HG03095 (cell line): Measurements from ENCODE around the gene CARMIL1.

Source experiments
- ATAC-seq: cut with Tn5 transposase; IDR thresholded peaks from one replicate; pipeline ENCODE4 v1.9.1; 2021; ENCODE audit warnings: moderate library complexity; ENCODE audit not compliant: unreplicated experiment

Gene CARMIL1

DNA sequence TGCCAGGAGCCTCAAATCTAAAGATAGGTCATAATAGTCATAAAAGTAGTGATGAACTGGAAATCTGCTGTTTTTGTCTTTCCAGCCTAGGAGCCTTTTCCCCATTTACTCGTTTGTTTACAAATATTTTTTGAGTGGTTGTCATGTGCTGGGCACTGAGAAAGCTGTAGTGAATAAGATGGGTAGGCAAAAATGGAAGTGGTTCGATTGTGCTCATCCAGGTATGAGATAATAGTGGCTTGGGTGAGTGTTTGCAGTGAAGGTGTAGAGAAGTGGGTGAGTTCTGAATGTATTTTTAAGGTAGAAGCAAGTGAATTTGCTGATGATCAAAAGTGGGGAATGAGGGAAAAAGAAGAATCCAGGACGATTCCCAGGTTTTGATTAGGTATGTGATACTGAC, 53.0 kb downstream of the CARMIL1 start:
- ATAC-seq: no peak

DNA sequence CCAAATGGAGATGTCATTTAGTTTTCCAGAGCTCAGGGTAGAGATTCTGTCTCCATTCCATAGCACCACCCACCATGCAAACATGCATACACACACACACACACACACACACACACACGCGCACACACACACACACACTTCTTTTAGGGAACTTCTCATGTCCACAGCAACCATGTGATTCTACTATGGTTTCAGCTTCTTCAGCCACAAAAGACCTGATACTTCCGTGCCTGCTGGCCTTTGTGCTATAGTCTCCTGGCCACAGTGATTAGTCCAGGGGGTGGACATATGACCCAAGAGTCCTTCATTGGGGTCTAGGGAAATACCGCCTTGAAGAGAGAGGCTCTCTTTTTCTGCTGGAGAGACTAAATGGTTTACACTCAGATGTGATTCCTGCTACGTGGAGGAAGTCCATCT, 53.5 kb downstream of the CARMIL1 start:
- no peak for ATAC-seq

- no peak for ATAC-seq
Observed at GRCh38 chr6:25333471-25333870, 54.3 kb downstream of the CARMIL1 start.

- ATAC-seq: peak; percentile 62
Observed at GRCh38 chr6:25334793-25335192, 55.6 kb downstream of the CARMIL1 start.

- ATAC-seq: no peak
Observed at GRCh38 chr6:25336996-25337395, 57.8 kb downstream of the CARMIL1 start.

- no peak for ATAC-seq
Observed at GRCh38 chr6:25337431-25337830, 58.3 kb downstream of the CARMIL1 start.

- no peak for ATAC-seq
Observed at GRCh38 chr6:25340431-25341202, 61.4 kb downstream of the CARMIL1 start.

DNA sequence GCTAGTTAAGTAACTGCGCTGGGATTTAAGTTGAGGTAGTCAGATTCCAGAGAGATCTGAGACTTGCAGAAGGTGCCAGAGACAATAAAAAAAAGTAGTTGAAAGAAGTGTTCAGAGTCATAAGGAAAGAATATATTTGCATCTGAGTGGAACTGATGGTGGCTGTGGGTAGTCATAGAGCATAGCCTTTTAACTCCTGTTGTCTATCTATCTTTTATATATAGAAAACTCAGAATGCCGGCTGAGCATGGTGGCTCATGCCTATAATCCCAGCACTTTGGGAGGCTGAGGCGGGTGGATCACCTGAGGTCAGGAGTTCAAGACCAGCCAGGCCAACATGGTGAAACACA, 62.0 kb downstream of the CARMIL1 start:
- no peak for ATAC-seq

DNA sequence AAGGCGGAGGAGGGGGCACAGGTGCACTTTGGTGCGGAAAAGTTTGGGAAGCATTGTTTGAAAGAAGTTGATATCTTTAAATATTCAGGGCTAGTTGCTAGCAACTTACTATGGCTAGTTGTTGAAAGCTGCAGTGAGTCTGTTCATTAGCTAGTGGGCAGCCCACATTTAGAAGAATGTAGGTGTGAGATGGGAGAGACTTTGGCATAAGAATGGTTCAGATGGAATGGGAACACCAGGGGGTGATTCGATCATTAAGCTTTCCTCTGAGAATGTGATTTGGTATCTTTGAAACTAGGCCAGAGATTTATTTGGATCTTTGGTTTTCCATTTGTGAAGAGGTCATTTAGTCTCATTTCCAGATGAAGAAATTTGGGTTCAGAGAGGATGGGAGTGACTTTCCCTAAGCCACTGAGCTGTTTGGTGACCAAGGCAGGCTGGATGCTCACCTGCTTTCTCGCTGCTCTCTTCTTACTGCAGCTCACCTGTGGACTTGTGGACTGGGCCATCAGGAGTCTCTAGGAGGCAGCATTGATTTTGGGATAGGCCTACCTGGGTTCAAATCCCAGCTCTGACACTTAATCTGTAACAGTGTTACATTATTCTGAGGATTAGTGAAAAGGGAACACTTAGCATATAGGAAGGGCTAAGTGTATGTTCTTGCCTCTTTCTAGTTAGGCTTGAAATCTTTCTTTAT, 62.9 kb downstream of the CARMIL1 start:
- no peak for ATAC-seq

DNA sequence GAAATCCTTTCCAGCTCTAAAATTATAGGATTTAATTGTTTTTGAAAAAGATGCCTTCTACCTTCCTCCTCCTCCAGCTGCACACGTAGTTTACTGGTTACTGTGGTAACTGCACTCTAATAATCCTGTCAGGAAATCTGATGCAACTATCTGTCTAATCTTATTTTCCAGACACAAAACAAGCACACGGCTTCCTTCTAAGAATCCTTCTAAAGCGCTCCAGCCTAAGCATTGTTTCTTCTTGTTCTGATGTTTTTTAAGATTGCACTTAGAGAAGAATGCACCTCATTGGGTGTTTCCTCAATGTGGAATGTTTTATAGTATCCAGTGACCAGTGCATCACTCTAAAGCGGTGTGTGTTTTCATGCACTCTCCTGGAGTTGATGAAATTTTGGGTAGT, 63.6 kb downstream of the CARMIL1 start:
- no peak for ATAC-seq

- no peak for ATAC-seq
Observed at GRCh38 chr6:25343984-25344383, 64.8 kb downstream of the CARMIL1 start.

GRCh38 chr6:25344827-25345226, 65.7 kb downstream of the CARMIL1 start:
- no peak for ATAC-seq

DNA sequence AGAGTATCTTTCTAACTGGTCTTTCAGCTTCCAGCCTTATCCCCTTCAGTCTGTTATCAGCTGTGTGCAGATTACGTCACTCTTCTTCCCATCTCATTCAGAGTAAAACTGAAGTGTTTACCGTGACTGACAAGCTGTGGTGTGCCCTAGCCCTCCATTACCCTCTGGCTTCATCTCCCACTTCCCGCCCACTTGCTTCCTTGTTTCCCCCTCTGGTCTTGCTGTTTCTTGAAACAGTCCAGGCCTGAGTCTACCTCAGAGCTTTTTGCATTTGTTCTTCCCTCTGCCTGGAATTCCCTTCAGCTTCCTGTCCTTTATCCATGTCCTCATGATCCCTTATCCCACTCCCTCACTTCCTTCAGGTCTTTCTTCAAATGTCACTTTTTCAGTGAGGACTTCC, 66.9 kb downstream of the CARMIL1 start:
- ATAC-seq: no peak

- no peak for ATAC-seq
Observed at GRCh38 chr6:25350573-25350972, 71.4 kb downstream of the CARMIL1 start.

DNA sequence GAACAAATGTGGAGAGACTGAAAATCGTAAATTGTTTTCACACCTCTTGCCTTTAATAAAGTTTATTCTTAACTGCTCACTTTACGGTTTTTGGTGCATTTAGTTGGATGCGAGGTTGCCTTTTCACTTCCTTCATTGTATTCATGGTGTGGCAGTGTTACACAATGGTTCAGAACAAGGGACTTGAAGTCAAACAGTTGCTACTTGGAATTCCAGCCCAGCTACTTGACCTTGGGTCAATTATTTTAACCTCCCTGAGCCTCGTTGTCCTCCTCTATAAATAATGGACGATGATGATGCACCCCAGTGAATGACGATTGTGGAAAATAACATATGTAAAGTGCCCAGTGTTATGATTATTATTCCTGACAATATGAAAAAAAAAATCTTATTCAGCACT, 72.3 kb downstream of the CARMIL1 start:
- no peak for ATAC-seq

DNA sequence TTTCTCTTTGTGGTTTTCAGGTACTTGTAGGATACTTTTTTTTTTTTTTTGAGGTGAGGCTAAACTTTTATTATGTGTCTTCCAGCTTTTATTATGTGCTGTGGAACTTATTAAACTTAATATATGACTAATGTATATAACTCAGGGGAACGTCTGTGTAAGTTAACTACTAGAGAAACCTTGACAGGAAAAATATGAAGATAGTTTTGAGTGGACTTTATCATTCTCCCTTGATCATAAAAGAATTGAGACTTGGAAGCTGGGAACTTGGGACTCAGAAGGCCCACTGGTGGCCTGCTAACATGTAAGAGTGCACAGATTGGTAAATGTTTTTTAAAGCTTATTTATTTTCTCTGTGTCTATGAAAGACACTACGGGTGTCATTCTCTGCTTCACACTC, 73.1 kb downstream of the CARMIL1 start:
- ATAC-seq: no peak

DNA sequence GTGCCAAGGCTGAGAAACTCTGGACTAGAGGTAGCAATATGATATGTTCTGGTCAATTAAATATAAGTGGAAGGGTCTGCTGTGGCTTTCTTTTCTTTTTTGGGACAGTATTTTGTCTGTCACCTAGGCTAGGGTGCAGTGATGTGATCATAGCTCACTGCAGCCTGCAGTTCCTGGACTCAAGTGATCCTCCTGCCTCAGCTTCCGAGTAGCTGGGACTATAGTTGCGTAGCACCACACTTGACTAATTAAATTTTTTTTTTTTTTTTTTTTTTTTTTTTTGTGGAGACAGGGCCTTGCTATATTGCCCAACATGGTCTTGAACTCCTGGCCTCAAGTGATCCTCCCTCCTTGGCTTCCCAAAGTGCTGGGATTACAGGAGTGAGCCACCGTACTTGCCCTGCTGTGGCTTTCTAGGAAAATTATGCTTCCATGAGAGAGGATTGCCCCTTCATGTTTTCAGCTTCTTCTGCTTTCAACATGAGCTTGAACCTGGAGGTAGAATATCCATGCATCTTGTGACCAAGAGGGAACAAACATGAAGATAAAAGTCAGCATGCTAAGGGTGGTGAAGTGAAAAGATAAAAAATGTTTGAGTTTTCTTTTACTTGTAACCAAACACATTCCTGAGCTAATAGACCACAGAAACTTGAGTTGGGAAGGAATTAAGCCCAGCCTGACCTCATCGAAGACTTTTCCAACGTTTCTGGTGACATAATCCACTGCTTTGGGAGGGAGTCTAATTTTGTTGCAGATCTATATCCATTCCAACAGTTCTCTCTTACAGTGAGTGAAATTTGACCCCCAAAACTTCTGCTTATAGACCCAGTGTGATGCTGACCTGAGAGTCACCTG, 75.1 kb downstream of the CARMIL1 start:
- no peak for ATAC-seq

- ATAC-seq: no peak
Observed at GRCh38 chr6:25359191-25359861, 80.2 kb downstream of the CARMIL1 start.

GRCh38 chr6:25359891-25360290, 80.7 kb downstream of the CARMIL1 start:
- ATAC-seq: no peak

- no peak for ATAC-seq
Observed at GRCh38 chr6:25360621-25361020, 81.4 kb downstream of the CARMIL1 start.

GRCh38 chr6:25363427-25363826, 84.3 kb downstream of the CARMIL1 start:
- ATAC-seq: no peak
